Fibroblast of upper back skin (primary cell): ENCODE data around the gene VPS13D.
"Not testable (repeated sequence)": the region's sequence is repeated elsewhere in the genome, so short reads cannot be mapped to it uniquely, and the experiment has no call there.

Source experiments
- DNase-seq: peaks from one replicate; pipeline ENCODE4 v3.0.0-alpha.2; 2013

VPS13D gene

DNA sequence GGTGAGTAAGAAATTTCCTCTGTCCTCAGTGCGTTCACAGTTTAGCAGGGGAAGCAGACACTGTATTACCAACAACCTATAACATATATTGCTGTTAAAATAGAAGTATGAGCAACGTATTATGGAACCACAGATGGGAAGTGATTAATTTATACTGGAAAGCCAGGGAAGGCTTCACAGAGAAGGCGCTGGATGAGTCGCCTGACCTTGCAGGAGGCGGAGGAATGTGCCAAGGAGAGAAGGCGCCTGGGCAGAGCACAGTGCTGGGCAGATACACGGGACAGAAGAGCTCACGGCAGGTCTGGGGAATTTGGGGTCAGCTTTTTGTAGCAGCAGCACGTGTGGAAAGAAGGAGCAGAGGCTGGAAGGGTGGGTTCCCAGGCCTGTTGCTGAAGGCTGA lies 271.8 kb downstream of the VPS13D start:
- DNase-seq, result peak; percentile 80

GRCh38 chr1:12502336-12503109 lies 272.7 kb downstream of the VPS13D start:
- DNase-seq, result no peak

DNA sequence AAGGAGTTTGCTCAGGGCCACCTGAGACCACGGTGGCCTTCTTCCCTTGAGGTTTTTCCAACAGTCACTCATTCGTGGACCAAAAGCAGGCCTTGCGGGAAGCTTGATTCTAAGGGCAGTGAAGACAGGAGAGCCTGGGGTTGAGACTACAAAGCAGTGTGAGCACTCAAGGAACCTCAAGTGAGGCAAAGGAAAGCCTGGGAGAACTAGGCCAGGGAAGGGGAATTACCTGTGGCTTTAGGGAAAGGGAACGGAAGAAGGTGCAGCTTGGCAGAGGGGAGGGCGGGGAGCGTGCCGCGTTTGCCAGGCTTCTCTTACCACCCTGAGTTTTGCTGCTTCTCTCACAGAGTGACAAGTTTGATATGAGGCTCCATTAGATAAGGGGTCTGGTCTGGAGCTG lies 273.9 kb downstream of the VPS13D start:
- DNase-seq, result no peak

GRCh38 chr1:12504601-12505000 lies 274.8 kb downstream of the VPS13D start:
- no peak for DNase-seq

DNA sequence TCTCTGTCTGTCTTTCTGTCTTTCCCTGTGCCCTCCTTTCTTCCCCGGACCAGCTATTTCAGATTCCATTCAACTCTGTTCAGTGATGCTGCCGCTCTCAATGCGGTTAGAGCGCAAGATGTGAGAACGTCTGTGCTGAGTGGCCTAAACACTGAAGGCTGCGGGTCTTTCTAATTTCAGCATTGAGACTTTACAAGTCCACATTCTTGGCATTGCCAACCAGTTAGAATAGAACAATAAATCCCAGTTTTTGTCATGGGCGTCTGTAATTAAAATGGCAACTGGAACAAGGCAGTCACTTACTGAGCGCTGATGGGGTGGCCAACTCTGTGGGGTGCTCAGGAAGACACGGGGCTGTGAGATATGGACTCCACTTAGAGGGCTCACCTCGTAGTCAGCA lies 275.4 kb downstream of the VPS13D start:
- no peak for DNase-seq

GRCh38 chr1:12505639-12506280 lies 275.9 kb downstream of the VPS13D start:
- no peak for DNase-seq

GRCh38 chr1:12506281-12507280 lies 276.8 kb downstream of the VPS13D start:
- DNase-seq, result no peak

GRCh38 chr1:12507631-12508030 lies 277.8 kb downstream of the VPS13D start:
- no peak for DNase-seq

GRCh38 chr1:12508849-12509248 lies 279.0 kb downstream of the VPS13D start:
- no peak for DNase-seq

GRCh38 chr1:12511128-12511484 lies 281.3 kb downstream of the VPS13D start:
- no peak for DNase-seq

DNA sequence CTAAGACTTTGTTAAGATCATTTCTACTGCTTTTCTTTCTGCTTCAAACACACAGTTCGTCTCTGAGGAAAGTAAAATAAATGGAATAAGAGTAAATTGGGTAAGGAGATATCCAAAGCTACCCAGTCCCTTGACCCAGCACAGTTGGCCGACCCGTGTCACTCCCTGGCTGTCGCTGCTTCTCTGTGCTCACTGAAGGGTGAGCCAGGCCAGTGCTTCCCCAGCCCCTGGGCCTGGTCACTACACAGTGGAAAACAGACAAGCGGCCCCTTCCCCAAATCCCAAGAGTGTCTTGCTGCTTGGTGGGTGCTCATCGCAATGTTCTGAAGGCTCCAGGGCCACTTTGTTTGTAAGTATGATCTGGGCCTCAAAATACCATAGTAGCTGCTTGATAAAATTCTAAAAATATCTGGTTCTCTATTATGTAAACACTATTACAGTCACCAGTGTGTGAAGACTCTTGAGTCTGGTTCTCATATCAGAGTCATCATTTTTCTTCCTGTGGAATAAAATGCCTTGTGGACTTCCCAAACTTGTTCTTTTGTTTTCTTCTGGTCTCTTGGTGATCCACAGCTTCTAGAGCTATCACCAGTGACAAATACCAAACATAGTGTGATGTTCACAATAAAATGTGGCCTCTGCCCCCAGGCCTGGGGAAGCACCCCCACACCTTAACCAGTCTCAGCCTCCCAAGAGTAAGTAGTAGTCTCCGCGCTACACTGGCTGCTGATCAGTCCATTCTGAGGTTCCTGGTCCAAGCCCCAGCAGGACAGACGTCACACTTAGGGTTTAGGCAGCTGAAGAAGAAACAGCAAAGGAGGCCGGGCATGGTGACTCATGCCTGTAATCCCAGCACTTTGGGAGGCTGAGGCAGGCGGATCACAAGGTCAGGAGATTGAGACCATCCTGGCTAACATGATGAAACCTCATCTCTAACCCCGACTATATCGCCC lies 282.0 kb downstream of the VPS13D start:
- no peak for DNase-seq

- no peak for DNase-seq
Measured at GRCh38 chr1:12513181-12513580, 283.4 kb downstream of the VPS13D start.

DNA sequence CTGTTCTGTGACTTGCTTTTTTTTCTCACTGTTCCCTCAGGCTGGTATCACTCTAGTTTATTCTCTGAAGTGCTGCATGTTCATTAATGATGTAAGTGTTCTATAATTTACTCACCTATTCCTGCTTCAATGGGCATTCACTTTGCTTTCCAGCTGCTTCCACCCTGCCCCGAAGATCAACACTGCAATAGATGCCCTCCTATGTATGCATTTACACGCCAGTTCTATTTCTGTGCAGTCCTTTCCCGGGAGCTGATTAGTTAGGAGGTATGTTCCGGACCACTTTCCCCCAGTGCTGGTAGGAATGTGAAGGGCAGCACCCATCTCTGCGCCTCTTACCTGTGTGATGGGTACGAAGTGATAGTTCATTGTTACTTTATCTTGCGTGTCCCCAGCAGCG lies 284.8 kb downstream of the VPS13D start:
- no peak for DNase-seq

- DNase-seq, result no peak
Measured at GRCh38 chr1:12515234-12515633, 285.4 kb downstream of the VPS13D start.

- no peak for DNase-seq
Measured at GRCh38 chr1:12516741-12517140, 286.9 kb downstream of the VPS13D start.

GRCh38 chr1:12518931-12519692 lies 289.3 kb downstream of the VPS13D start:
- DNase-seq, result peak; percentile 25

GRCh38 chr1:12519693-12520364 lies 290.0 kb downstream of the VPS13D start:
- no peak for DNase-seq

DNA sequence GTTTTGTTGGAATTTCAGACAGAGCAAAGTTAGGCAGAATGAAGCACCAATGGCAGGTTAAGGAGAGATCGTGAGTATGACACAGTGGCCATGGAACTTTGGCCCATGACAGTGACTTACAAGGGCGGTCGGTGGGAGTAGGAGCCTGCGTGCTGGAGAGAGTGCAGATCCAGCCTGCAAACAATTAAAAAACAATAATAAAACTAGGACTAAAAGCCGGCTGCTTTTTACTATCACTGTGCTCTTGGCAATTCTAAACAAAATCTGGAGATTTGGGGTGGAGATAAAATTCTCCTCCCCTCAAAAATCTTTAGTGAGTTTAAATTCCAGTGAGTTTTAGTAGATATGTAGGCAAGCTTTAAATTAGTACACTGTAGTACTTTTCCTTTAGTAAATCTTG lies 291.3 kb downstream of the VPS13D start:
- no peak for DNase-seq

GRCh38 chr1:12522780-12523179 lies 292.9 kb downstream of the VPS13D start:
- DNase-seq, result not testable (repeated sequence)

DNA sequence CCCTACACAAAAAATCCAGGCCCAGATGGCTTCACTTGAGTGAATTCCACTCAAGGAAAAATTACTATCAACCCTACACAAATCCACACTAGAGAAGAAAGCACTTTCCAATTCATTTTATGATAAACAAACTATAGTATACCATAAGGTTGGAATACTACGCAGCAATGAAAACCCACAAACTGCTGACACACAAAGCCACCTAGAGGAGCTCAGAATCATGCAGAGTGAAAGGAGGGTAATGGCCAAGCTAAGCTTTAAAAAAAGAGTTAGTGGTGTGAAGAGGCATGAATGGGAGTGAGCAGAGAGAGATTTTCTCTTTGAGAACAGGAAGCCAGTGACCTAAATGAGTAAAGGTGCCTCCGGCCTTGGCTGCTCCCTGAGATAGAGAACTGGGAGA lies 294.4 kb downstream of the VPS13D start:
- no peak for DNase-seq
